GM13976 (cell line): ENCODE data around the gene NOTCH2.
"Not testable (repeated sequence)": the region's sequence is repeated elsewhere in the genome, so short reads cannot be mapped to it uniquely, and the experiment has no call there.

Experiments
- DNase-seq: peaks from one replicate; pipeline ENCODE4 v3.0.0; 2012; ENCODE audit warnings: low spot score
- CTCF ChIP-seq: IDR thresholded peaks from 2 replicates; pipeline ENCODE4 v1.5.1; 2012; ENCODE audit warnings: borderline replicate concordance, mild to moderate bottlenecking; ENCODE audit not compliant: insufficient read depth; ENCODE audit errors: extremely low read depth, missing control alignments, control extremely low read depth
- in situ Hi-C: fragments of 300-500 bp; cut with MboI; formaldehyde crosslinking; loops from one replicate; pipeline ENCODE4 v1.12.0; 2022; ENCODE audit warnings: low sequenced_read_pairs, mixed read lengths, inconsistent platforms; ENCODE audit not compliant: unreplicated experiment

The NOTCH2 gene

GRCh38 chr1:119981496-119981895 lies 88.0 kb downstream of the NOTCH2 start:
- no peak for TF ChIP-seq CTCF
- DNase-seq, result no peak
- in situ Hi-C loops, result loop anchor here (10.0 kb wide), 1 partner anchor 47 kb away; no protein-coding TSS in a partner anchor

GRCh38 chr1:119978018-119978505 lies 91.4 kb downstream of the NOTCH2 start:
- in situ Hi-C loops, result no loop called here
- no peak for DNase-seq
- TF ChIP-seq CTCF, result no peak

GRCh38 chr1:119977113-119977736 lies 92.2 kb downstream of the NOTCH2 start:
- DNase-seq, in situ Hi-C loops: not testable (repeated sequence)

GRCh38 chr1:119975582-119976254 lies 93.7 kb downstream of the NOTCH2 start:
- in situ Hi-C loops, DNase-seq: not testable (repeated sequence)

- DNase-seq, result no peak
- in situ Hi-C loops, result no loop called here
- no peak for TF ChIP-seq CTCF
These were observed 94.5 kb downstream of the NOTCH2 start for GRCh38 chr1:119975006-119975405.

GRCh38 chr1:119974013-119974412 lies 95.4 kb downstream of the NOTCH2 start:
- no peak for TF ChIP-seq CTCF
- DNase-seq, result no peak
- in situ Hi-C loops, result no loop called here

- no peak for TF ChIP-seq CTCF
- in situ Hi-C loops, result no loop called here
- DNase-seq, result no peak
These were observed 97.5 kb downstream of the NOTCH2 start for GRCh38 chr1:119971710-119972570.
